Cerebellar nuclear complex (tissue), 1 donor: ENCODE results near the gene CCDC157.
"Not testable (repeated sequence)": the region's sequence is repeated elsewhere in the genome, so short reads cannot be mapped to it uniquely, and the experiment has no call there.

ENCODE experiments used
- DNase-seq, 2 experiments: peaks; one replicate each; lab custom pipeline; 2025; lab: John Stamatoyannopoulos, UW

CCDC157 gene

GRCh38 chr22:30326255-30326705 is 30.5 kb upstream of the CCDC157 start:
- DNase-seq, result no peak

- DNase-seq, result peak; percentile 35 to 91
Measured at GRCh38 chr22:30326706-30327362, 30.0 kb upstream of the CCDC157 start, which contains the start of gene TBC1D10A. TSS of gene TBC1D10A (minus strand) at chr22:30326941. CDS start at chr22:30326881, 60 bp downstream.

- DNase-seq, result no peak
Measured at GRCh38 chr22:30327864-30328345, 28.9 kb upstream of the CCDC157 start.

GRCh38 chr22:30328466-30329049 is 28.2 kb upstream of the CCDC157 start:
- no peak for DNase-seq

- no peak for DNase-seq
Measured at GRCh38 chr22:30332551-30332950, 24.3 kb upstream of the CCDC157 start.

GRCh38 chr22:30332994-30333706 is 23.7 kb upstream of the CCDC157 start:
- DNase-seq, result no peak

- DNase-seq, result no peak
Measured at GRCh38 chr22:30333707-30334087, 23.1 kb upstream of the CCDC157 start.

- DNase-seq, result no peak
Measured at GRCh38 chr22:30334646-30335045, 22.2 kb upstream of the CCDC157 start.

GRCh38 chr22:30335236-30335635 is 21.6 kb upstream of the CCDC157 start:
- no peak for DNase-seq

- peak; percentile 57 to 82 for DNase-seq
Measured at GRCh38 chr22:30336752-30337460, 19.9 kb upstream of the CCDC157 start.

GRCh38 chr22:30337461-30337778 is 19.4 kb upstream of the CCDC157 start:
- no peak for DNase-seq

GRCh38 chr22:30338341-30338740 is 18.5 kb upstream of the CCDC157 start:
- not testable (repeated sequence) for DNase-seq

- no peak for DNase-seq
Measured at GRCh38 chr22:30338802-30339201, 18.0 kb upstream of the CCDC157 start.

- DNase-seq, result no peak
Measured at GRCh38 chr22:30340911-30341685, 15.7 kb upstream of the CCDC157 start.

- DNase-seq, result no peak
Measured at GRCh38 chr22:30344447-30345200, 12.2 kb upstream of the CCDC157 start.

- DNase-seq, result no peak
Measured at GRCh38 chr22:30347255-30347892, 9.4 kb upstream of the CCDC157 start.

GRCh38 chr22:30348404-30348803 is 8.4 kb upstream of the CCDC157 start:
- DNase-seq, result no peak

GRCh38 chr22:30348809-30349208 is 8.0 kb upstream of the CCDC157 start:
- DNase-seq, result no peak

GRCh38 chr22:30351226-30351625 is 5.6 kb upstream of the CCDC157 start:
- DNase-seq, result no peak

GRCh38 chr22:30354644-30355043 is 2.2 kb upstream of the CCDC157 start:
- DNase-seq, result no peak

- no peak for DNase-seq
Measured at GRCh38 chr22:30357236-30357570, 396 bp downstream of the CCDC157 start.
